Endothelial cell (in vitro differentiated cells): ENCODE data around the gene TMEM123. TPM values are rescaled to one million over a fixed set of nuclear protein-coding genes. Genes with fewer than 3 reads are reported as not detected.

Source experiments
- DNase-seq: peaks from one replicate; pipeline ENCODE4 v3.0.0; 2021; ENCODE audit warnings: low spot score
- H3K27ac Mint-ChIP-seq: one replicate; pipeline ENCODE4 v1.8.0; 2021; ENCODE audit warnings: mixed read lengths, inconsistent platforms; ENCODE audit not compliant: unreplicated experiment
- H3K27me3 Mint-ChIP-seq: one replicate; pipeline ENCODE4 v1.8.0; 2021; ENCODE audit warnings: mild to moderate bottlenecking, moderate library complexity, mixed read lengths, inconsistent platforms; ENCODE audit not compliant: unreplicated experiment
- H3K36me3 Mint-ChIP-seq: one replicate; pipeline ENCODE4 v1.8.0; 2021; ENCODE audit warnings: mild to moderate bottlenecking, low read depth, mixed read lengths, inconsistent platforms; ENCODE audit not compliant: unreplicated experiment
- H3K4me1 Mint-ChIP-seq: one replicate; pipeline ENCODE4 v1.8.0; 2021; ENCODE audit warnings: mild to moderate bottlenecking, mixed read lengths, inconsistent platforms; ENCODE audit not compliant: unreplicated experiment
- H3K4me3 Mint-ChIP-seq: one replicate; pipeline ENCODE4 v1.8.0; 2021; ENCODE audit warnings: mild to moderate bottlenecking, mixed read lengths, inconsistent platforms; ENCODE audit not compliant: unreplicated experiment
- H3K9me3 Mint-ChIP-seq: one replicate; pipeline ENCODE4 v1.8.0; 2021; ENCODE audit warnings: mixed read lengths, inconsistent platforms; ENCODE audit not compliant: unreplicated experiment
- total RNA-seq: library from RNA; stranded (reverse); fragmentation: NEBNext Ultra II Directional; extraction: Animal tissue kit (Norgen Biotek cat#: 25700); gene quantifications from one replicate; pipeline ENCODE4 v1.2.1, GENCODE V29; 2021; ENCODE audit not compliant: unreplicated experiment
- TF ChIP-seq, protein P1 (sequence below): fragments of 200-600 bp; sonication (generic); IDR thresholded peaks from one replicate; pipeline ENCODE4 v1.5.0; 2021; ENCODE audit warnings: antibody characterized with exemption; ENCODE audit not compliant: unreplicated experiment

Gene TMEM123
- total RNA-seq, 1 donor from 2014 or later: 142 TPM

DNA sequence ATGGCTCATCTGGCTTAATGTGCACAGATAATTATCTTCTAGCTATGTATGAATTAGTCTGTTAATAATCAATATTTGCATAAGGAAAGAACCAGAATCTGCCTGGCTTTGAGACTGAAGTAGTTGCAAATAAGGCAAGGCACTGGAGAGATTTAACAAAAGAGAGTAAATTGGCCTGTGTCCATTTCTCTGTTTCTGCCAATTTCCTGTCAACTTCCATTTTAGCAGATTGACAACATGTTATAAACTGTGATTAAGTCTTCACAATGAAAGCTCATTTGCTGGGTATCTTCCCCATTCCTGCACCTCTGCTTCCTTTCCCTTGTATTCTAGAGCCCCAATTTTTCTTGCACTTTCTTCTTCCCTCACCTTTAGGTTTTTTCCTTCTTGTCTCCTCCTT is 5.3 kb upstream of the TMEM123 start:
- Mint-ChIP-seq H3K27me3 (peaks cover 9% of the 10 kb centered on the region), H3K36me3 (no peaks in the 10 kb centered on the region), H3K9me3 (no peaks in the 10 kb centered on the region), H3K4me1 (peaks cover 14% of the 10 kb centered on the region), H3K4me3 (no peak overlapping the region), H3K27ac (no peak overlapping the region)
- no peak for DNase-seq
- TF ChIP-seq, protein P1, sequence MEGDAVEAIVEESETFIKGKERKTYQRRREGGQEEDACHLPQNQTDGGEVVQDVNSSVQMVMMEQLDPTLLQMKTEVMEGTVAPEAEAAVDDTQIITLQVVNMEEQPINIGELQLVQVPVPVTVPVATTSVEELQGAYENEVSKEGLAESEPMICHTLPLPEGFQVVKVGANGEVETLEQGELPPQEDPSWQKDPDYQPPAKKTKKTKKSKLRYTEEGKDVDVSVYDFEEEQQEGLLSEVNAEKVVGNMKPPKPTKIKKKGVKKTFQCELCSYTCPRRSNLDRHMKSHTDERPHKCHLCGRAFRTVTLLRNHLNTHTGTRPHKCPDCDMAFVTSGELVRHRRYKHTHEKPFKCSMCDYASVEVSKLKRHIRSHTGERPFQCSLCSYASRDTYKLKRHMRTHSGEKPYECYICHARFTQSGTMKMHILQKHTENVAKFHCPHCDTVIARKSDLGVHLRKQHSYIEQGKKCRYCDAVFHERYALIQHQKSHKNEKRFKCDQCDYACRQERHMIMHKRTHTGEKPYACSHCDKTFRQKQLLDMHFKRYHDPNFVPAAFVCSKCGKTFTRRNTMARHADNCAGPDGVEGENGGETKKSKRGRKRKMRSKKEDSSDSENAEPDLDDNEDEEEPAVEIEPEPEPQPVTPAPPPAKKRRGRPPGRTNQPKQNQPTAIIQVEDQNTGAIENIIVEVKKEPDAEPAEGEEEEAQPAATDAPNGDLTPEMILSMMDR: no peak

DNA sequence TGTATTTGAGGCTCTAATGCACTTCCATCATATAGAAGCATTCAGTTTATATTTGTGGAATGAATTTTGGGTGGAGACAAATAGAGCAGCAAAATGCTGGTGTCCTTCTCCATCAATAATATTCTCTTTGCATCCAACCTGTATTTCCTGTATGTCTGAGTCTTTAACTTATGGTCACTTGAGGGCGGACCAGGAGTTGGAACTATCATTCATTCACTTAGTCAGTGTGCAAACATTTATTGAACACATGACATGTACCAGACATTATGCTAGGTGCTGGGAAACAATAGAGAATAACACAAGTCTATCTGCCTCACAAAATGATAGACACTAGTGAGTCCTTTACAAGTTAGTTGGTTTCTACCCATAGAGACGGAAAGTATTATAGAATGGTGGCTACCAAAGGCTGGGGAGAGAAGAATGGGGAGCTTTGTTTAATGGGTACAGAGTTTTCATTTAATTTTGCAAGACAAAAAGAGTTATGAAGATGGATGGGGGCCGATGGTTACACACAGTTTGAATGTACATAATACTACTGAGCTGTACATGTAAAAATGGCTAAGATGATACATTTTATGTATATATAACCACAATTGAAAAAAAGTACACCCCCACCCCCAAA is 4.6 kb upstream of the TMEM123 start:
- no peak for DNase-seq
- Mint-ChIP-seq H3K27me3 (peaks cover 9% of the 10 kb centered on the region), H3K4me1 (peaks cover 14% of the 10 kb centered on the region), H3K4me3 (no peak overlapping the region), H3K27ac (no peak overlapping the region), H3K36me3 (no peaks in the 10 kb centered on the region), H3K9me3 (no peaks in the 10 kb centered on the region)
- TF ChIP-seq, protein P1: no peak

DNA sequence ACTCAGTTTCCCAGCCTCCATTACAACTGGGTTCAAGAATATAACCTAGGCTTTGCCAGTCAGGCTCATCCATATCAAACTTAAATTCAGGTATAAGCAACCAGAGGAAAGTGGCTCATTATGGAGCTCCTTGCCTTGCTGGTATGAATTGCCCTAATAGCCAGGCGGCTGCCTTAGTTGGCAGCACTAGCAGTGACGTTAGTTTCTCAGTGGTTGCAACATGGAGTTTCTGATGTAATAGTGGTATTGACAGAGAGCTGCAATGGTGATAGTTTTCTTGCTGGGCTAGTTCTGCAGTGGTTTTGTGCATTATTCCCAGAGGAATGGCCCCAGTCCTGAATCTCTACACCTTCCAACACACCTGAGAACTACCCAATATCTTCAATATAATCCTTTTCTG is 3.8 kb upstream of the TMEM123 start:
- no peak overlapping the region for H3K4me3 Mint-ChIP-seq
- DNase-seq: no peak
- no peak overlapping the region for H3K27ac Mint-ChIP-seq
- TF ChIP-seq, protein P1: no peak
- H3K27me3 Mint-ChIP-seq: peaks cover 11% of the 10 kb centered on the region
- no peaks in the 10 kb centered on the region for H3K36me3 Mint-ChIP-seq
- H3K4me1 Mint-ChIP-seq: peaks cover 14% of the 10 kb centered on the region
- no peaks in the 10 kb centered on the region for H3K9me3 Mint-ChIP-seq

DNA sequence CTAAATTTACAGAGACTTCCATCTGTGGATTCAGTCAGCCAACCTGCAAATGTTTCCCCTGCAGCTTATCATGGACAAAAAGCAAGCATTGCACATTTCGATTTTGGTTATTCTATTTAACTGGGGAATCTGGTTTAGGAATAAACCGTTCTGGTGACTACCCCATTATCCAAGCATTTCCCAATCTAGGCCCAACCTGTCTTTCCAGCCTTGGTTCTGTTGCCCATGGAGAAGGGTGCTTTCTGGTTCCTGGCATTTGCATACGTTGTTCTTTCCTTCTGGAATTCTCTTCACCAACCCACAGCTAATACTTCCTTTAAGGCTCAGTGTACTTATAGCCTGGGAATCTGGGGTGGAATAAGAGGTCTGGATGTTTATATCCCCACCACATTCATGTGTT is 1.4 kb upstream of the TMEM123 start:
- H3K27ac Mint-ChIP-seq: no peak overlapping the region
- DNase-seq: no peak
- H3K4me3 Mint-ChIP-seq: no peak overlapping the region
- no peaks in the 10 kb centered on the region for H3K36me3 Mint-ChIP-seq
- H3K9me3 Mint-ChIP-seq: no peaks in the 10 kb centered on the region
- peaks cover 31% of the 10 kb centered on the region for H3K4me1 Mint-ChIP-seq
- TF ChIP-seq, protein P1: no peak
- H3K27me3 Mint-ChIP-seq: peaks cover 7% of the 10 kb centered on the region

DNA sequence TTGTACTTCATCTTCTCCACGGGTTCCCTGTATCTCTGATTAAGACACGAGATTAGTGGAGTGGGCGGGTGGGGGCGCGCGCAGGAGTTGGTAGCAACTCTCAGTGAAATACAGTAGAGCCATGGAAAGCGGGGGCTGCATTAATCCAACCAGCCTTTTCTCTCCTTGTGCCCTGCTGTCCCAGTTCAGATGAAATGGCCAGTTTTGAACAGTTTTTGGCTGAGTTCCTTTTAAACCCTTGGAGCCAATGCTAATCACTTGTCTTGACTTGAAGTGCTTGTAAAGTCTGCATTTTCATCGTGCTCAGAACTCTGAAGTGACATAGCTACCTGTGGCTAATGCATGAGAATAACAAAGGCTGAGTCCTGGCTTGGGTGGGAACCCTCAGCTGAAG is 734 bp upstream of the TMEM123 start:
- H3K9me3 Mint-ChIP-seq: no peaks in the 10 kb centered on the region
- peak overlapping the region; percentile 96 for H3K4me3 Mint-ChIP-seq
- no peaks in the 10 kb centered on the region for H3K36me3 Mint-ChIP-seq
- DNase-seq: peak; percentile 7
- peaks cover 27% of the 10 kb centered on the region for H3K4me1 Mint-ChIP-seq
- TF ChIP-seq, protein P1: no peak
- peak overlapping the region; percentile 95 for H3K27ac Mint-ChIP-seq
- H3K27me3 Mint-ChIP-seq: peaks cover 7% of the 10 kb centered on the region
